Keratinocyte (primary cell): ENCODE results near the gene KCNH8.

Source experiments
- CTCF ChIP-seq, 3 experiments: IDR thresholded peaks in 1 of 3; conservative IDR thresholded peaks in 1 of 3; optimal IDR thresholded peaks in 1 of 3; 2 replicates in 2 of 3; 3 replicates in 1 of 3; pipeline versions ENCODE3 to v1.5.1; 2011; ENCODE audit warnings: low read length in 3 of 3, mild to moderate bottlenecking in 3 of 3, moderate library complexity in 2 of 3, control low read depth in 1 of 3, inconsistent platforms in 1 of 3; ENCODE audit not compliant: insufficient read depth in 2 of 3; ENCODE audit errors: extremely low read depth in 1 of 3
- EZH2 ChIP-seq: IDR thresholded peaks from one replicate; pipeline ENCODE4 v1.6.1; 2012; ENCODE audit warnings: inconsistent platforms, mild to moderate bottlenecking, low read length, moderate library complexity

DNA sequence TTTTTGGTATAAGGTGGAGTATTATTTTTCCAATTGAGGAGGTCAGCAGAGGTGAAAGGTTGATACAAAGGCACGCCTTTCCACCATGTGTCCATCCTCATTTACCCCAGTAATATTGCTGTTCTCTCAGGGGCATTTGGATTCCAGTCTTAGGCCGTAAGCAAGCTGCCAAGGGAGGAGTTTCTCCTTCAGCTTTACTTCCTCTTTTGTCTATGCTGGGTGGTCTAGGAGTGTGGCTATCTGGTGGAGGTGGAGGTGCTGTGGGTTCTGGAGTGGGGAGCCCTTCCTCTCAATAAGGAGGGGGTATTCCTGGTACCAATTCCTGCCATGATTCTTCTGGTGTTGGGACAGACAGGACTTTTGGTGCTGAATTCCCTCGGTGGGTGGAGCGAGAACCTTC is 340.6 kb downstream of the KCNH8 start:
- TF ChIP-seq CTCF (optimal IDR thresholded peaks at IDR 0.05 in 1 of 3, IDR thresholded peaks at IDR 0.05 in 1 of 3, conservative IDR thresholded peaks at IDR 0.05 in 1 of 3; ENCODE audit: extremely low read depth in 1 of 3, insufficient read depth in 2 of 3, low read length in 3 of 3) (no peak), EZH2 (no peak)
